ENCODE measurements around the gene CISD1.

GRCh38 chr10:58219875-58220274, 49.1 kb upstream of the CISD1 start:
- TF ChIP-seq CTCF (IDR thresholded peaks at IDR 0.05) (no peak), POLR2A (IDR thresholded peaks at IDR 0.05) (no peak)
